Naive thymus-derived CD8-positive, alpha-beta T cell (primary cell): ENCODE measurements around the gene ADAMTS14. TPM values are rescaled to one million over a fixed set of nuclear protein-coding genes. Genes with fewer than 3 reads are reported as not detected.
"Not testable (repeated sequence)": the region's sequence is repeated elsewhere in the genome, so short reads cannot be mapped to it uniquely, and the experiment has no call there.

Experiments used
- ATAC-seq, 2 donors: fragments of 150-1000 bp; cut with Tn5 transposase in 1 of 2; sonication (Bioruptor Pico), chemical (Tn5 transposase) in 1 of 2; 1 replicate in 1 of 2; 2 replicates in 1 of 2; pipeline ENCODE4 v1.10.0; 2021; ENCODE audit warnings: mild to moderate bottlenecking in 2 of 2, moderate library complexity in 2 of 2
- POLR2A ChIA-PET: fragments of 350-600 bp; sonication (Branson Sonifier 250); formaldehyde crosslinking; loops from one replicate; lab custom pipeline; 2021; ENCODE audit warnings: antibody characterized with exemption; lab: Charles Lee
- DNase-seq, 10 donors: peaks; one replicate each; pipeline versions ENCODE4 v3.0.0 to v3.0.0-alpha.2; 2020 to 2022
- H3K27ac Mint-ChIP-seq, 10 donors: one replicate each; pipeline ENCODE4 v1.8.0; 2020 to 2022; ENCODE audit warnings: mild to moderate bottlenecking in 10 of 10, mixed read lengths in 10 of 10, moderate library complexity in 4 of 10, inconsistent platforms in 1 of 10
- H3K27me3 Mint-ChIP-seq, 5 donors: one replicate each; pipeline ENCODE4 v1.8.0; 2021 to 2022; ENCODE audit warnings: mixed read lengths in 5 of 5
- H3K36me3 Mint-ChIP-seq, 3 donors: one replicate each; pipeline ENCODE4 v1.8.0; 2020 to 2022; ENCODE audit warnings: mixed read lengths in 3 of 3, mild to moderate bottlenecking in 2 of 3, inconsistent platforms in 1 of 3
- H3K4me1 Mint-ChIP-seq, 4 donors: one replicate each; pipeline ENCODE4 v1.8.0; 2021 to 2022; ENCODE audit warnings: mixed read lengths in 4 of 4
- H3K4me3 Mint-ChIP-seq, 10 donors: one replicate each; pipeline ENCODE4 v1.8.0; 2020 to 2022; ENCODE audit warnings: mild to moderate bottlenecking in 10 of 10, mixed read lengths in 10 of 10, moderate library complexity in 6 of 10, inconsistent platforms in 1 of 10
- H3K9me3 Mint-ChIP-seq, 9 donors: one replicate each; pipeline ENCODE4 v1.8.0; 2020 to 2022; ENCODE audit warnings: mixed read lengths in 9 of 9, mild to moderate bottlenecking in 3 of 9, inconsistent platforms in 1 of 9, moderate library complexity in 1 of 9
- polyA plus RNA-seq, 3 donors: library from polyadenylated mRNA; unstranded; fragments of 300-500 nt; fragmentation: Illumina TruSeq; gene quantifications; one replicate each; pipeline ENCODE4 v1.2.3, GENCODE V29; 2021
- total RNA-seq, 8 experiments: library from RNA in 2 of 8; stranded (reverse) in 2 of 8; gene quantifications; one replicate each; pipeline ENCODE4 v1.2.3 and lab custom pipeline; 2021 to 2026

ADAMTS14 gene
- total and polyA plus RNA-seq, 5 experiments from 2014 or later: not detected

DNA sequence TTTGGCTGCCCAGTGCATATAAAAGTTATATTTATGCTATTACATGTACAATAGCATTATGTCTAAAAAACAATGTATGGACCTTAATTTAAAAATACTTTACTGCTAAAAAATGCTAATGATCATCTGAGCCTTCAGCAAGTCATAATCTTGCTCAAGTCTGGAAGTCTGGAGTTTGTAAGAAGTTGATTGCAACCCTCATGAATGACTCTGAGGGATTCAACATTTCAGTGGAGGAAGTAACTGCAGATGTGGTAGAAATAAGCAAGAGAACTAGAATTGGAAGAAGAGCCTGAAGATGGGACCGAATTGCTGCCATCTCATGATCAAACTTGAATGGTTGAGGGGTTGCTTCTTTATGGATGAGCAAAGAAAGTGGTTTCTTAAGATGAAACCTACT lies 13.0 kb upstream of the ADAMTS14 start:
- DNase-seq: no peak
- no peak overlapping the region for H3K27ac Mint-ChIP-seq
- no peaks in the 10 kb centered on the region for H3K36me3 Mint-ChIP-seq
- POLR2A ChIA-PET: no interaction called here
- no peak for ATAC-seq
- H3K27me3 Mint-ChIP-seq: peaks cover 0 to 10% (median 3%) of the 10 kb centered on the region in 5 donors
- peaks cover 3 to 11% (median 8%) of the 10 kb centered on the region in 4 donors for H3K4me1 Mint-ChIP-seq
- no peak overlapping the region for H3K4me3 Mint-ChIP-seq
- peaks cover 0 to 12% (median 5%) of the 10 kb centered on the region in 9 donors for H3K9me3 Mint-ChIP-seq

- peaks cover 0 to 10% (median 3%) of the 10 kb centered on the region in 5 donors for H3K27me3 Mint-ChIP-seq
- no peaks in the 10 kb centered on the region for H3K36me3 Mint-ChIP-seq
- DNase-seq (no peak), ATAC-seq (no peak)
- no peak overlapping the region for H3K27ac Mint-ChIP-seq
- no peak overlapping the region for H3K4me3 Mint-ChIP-seq
- H3K4me1 Mint-ChIP-seq: peaks cover 3 to 11% (median 9%) of the 10 kb centered on the region in 4 donors
- POLR2A ChIA-PET: no interaction called here
- H3K9me3 Mint-ChIP-seq: peaks cover 0 to 12% (median 5%) of the 10 kb centered on the region in 9 donors
These were observed 11.6 kb upstream of the ADAMTS14 start for GRCh38 chr10:70660722-70661121.

DNA sequence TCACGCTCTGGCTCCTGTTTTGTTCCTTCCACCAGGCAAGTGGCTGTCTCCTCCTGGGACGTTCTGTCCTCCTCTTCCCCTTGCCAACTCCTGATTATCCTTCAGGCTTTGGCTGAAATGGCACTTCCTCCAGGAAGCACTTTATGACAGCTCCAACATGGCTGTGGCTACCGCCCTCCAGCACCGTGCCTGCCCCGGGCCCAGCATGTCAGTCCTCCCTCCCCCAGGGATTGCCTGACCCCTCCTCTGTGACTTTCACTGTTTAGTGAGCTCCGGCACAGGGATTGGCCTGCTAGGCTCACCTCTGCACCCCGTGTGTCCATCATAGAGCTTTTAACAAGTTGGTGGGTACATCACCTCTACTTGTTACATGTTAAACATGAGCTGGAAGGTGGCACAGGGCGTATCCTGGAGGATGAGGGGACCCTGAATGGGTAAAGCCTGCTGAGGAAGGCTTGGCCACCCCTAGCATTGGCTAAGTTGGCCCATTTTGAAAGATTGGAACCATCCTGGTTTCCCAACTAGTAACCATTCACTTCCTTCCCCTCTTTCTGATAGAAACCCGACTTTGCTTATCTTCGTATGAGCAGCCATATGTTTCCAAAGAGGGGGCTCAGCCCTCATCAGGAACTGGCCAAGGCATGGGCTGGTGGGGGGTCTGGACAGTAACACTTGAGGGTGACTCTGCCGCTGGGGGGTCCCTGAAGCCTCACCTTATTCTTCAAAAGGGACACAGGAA lies 10.5 kb upstream of the ADAMTS14 start:
- Mint-ChIP-seq H3K9me3 (peaks cover 0 to 12% (median 5%) of the 10 kb centered on the region in 9 donors), H3K4me1 (peaks cover 0 to 3% (median 2%) of the 10 kb centered on the region in 4 donors), H3K4me3 (no peak overlapping the region), H3K27ac (peak overlapping the region in 2 of 10 donors; percentile 8 to 22), H3K27me3 (peaks cover 0 to 10% (median 3%) of the 10 kb centered on the region in 5 donors), H3K36me3 (no peaks in the 10 kb centered on the region)
- POLR2A ChIA-PET: no interaction called here
- ATAC-seq (no peak), DNase-seq (no peak)

GRCh38 chr10:70662362-70663220 lies 9.7 kb upstream of the ADAMTS14 start:
- Mint-ChIP-seq H3K9me3 (peaks cover 0 to 12% (median 5%) of the 10 kb centered on the region in 9 donors), H3K4me1 (peaks cover 0 to 4% (median 0%) of the 10 kb centered on the region in 4 donors), H3K36me3 (no peaks in the 10 kb centered on the region), H3K27me3 (peaks cover 0 to 10% (median 3%) of the 10 kb centered on the region in 5 donors), H3K4me3 (no peak overlapping the region), H3K27ac (peak overlapping the region in 3 of 10 donors; percentile 8 to 60 (median 22))
- POLR2A ChIA-PET: no interaction called here
- DNase-seq (no peak), ATAC-seq (no peak)

DNA sequence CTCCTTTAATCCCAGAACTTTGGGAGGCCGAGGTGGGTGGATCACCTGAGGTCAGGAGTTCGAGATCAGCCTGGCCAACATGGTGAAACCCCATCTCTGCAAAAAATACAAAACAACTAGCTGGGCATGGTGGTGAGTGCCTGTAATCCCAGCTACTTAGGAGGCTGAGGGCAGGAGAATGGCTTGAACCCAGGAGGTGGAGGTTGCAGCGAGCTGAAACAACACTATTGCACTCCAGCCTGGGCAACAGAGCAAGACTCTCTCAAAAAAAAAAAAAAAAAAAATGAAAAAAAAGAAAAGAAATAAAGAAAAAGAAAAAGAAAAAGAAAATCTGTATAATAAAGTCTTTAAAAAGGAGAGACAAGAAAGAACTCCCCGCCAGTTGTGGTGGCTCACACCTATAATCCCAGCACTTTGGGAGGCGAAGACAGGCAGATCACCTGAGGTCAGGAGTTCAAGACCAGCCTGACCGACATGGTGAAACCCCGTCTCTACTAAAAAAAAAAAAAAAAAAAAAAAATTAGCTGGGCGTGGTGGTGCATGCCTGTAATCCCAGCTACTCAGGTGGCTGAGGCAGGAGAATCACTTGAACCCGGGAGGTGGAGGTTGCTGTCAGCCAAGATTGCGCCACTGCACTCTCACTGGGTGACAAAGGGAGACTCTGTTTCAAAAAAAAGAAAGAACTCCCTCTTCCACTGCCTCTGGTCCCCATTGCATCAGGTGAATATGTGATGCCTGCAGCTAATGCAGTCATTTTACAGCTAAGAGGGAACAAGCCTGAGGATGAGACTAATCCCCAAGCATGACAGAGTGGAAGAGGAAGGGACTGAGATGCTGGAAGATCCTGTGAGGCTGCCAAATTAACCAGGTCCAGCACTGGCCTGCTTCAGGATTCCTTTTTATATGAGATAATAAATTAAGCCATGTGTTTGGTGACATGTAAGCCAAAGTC lies 8.6 kb upstream of the ADAMTS14 start:
- H3K27me3 Mint-ChIP-seq, DNase-seq, POLR2A ChIA-PET, H3K36me3 Mint-ChIP-seq, H3K4me3 Mint-ChIP-seq, H3K27ac Mint-ChIP-seq, ATAC-seq, H3K4me1 Mint-ChIP-seq: not testable (repeated sequence)
- peaks cover 0 to 14% (median 5%) of the 10 kb centered on the region in 9 donors for H3K9me3 Mint-ChIP-seq

GRCh38 chr10:70664702-70665195 lies 7.6 kb upstream of the ADAMTS14 start:
- Mint-ChIP-seq H3K4me3 (no peak overlapping the region), H3K9me3 (peaks cover 0 to 17% (median 3%) of the 10 kb centered on the region in 9 donors), H3K36me3 (peaks cover 0 to 4% (median 0%) of the 10 kb centered on the region in 3 donors), H3K4me1 (peaks cover 0 to 4% (median 0%) of the 10 kb centered on the region in 4 donors), H3K27me3 (peaks cover 0 to 10% (median 3%) of the 10 kb centered on the region in 5 donors), H3K27ac (peak overlapping the region in 1 of 10 donors; percentile 23)
- ATAC-seq: no peak
- no peak for DNase-seq
- POLR2A ChIA-PET: no interaction called here

GRCh38 chr10:70666960-70667798 lies 5.1 kb upstream of the ADAMTS14 start:
- H3K4me1 Mint-ChIP-seq: peaks cover 0 to 10% (median 3%) of the 10 kb centered on the region in 4 donors
- no peak overlapping the region for H3K27ac Mint-ChIP-seq
- H3K36me3 Mint-ChIP-seq: peaks cover 0 to 4% (median 0%) of the 10 kb centered on the region in 3 donors
- POLR2A ChIA-PET: no interaction called here
- no peak for DNase-seq
- ATAC-seq: no peak
- peaks cover 4 to 24% (median 12%) of the 10 kb centered on the region in 5 donors for H3K27me3 Mint-ChIP-seq
- peaks cover 0 to 20% (median 3%) of the 10 kb centered on the region in 9 donors for H3K9me3 Mint-ChIP-seq
- no peak overlapping the region for H3K4me3 Mint-ChIP-seq

- ATAC-seq, H3K27ac Mint-ChIP-seq, POLR2A ChIA-PET, DNase-seq, H3K4me3 Mint-ChIP-seq, H3K36me3 Mint-ChIP-seq: not testable (repeated sequence)
- Mint-ChIP-seq H3K4me1 (peaks cover 0 to 10% (median 4%) of the 10 kb centered on the region in 4 donors), H3K27me3 (peaks cover 5 to 28% (median 12%) of the 10 kb centered on the region in 5 donors), H3K9me3 (peaks cover 0 to 20% (median 3%) of the 10 kb centered on the region in 9 donors)
These were observed 4.5 kb upstream of the ADAMTS14 start for GRCh38 chr10:70667818-70668217.

- Mint-ChIP-seq H3K4me1 (peaks cover 5 to 17% (median 10%) of the 10 kb centered on the region in 4 donors), H3K27ac (no peak overlapping the region), H3K27me3 (peaks cover 12 to 34% (median 17%) of the 10 kb centered on the region in 5 donors), H3K9me3 (peaks cover 0 to 20% (median 3%) of the 10 kb centered on the region in 9 donors), H3K4me3 (no peak overlapping the region), H3K36me3 (peaks cover 0 to 4% (median 0%) of the 10 kb centered on the region in 3 donors)
- no peak for DNase-seq
- no peak for ATAC-seq
- POLR2A ChIA-PET: no interaction called here
These were observed 3.8 kb upstream of the ADAMTS14 start for GRCh38 chr10:70668454-70668970.

DNA sequence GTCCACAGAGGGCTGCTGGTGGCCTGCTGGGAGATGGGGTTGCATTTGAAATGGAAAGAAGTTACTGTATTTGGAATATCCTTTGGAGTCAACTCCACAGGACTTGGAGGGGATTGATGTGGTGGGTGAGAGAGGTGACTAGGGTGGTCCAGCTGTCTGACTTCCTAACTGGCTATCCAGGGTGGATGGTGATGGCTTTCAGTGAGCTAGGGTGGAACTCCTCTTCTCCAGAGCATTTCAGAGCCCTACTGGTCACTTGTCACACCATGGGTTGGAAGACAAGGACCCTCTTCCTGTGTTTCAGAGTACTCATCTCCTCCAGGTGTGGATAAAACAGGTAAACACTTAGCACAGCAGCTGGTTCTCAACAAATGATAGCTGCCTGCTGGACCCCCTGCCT lies 3.3 kb upstream of the ADAMTS14 start:
- no peak overlapping the region for H3K4me3 Mint-ChIP-seq
- no peak for DNase-seq
- H3K4me1 Mint-ChIP-seq: peaks cover 5 to 17% (median 10%) of the 10 kb centered on the region in 4 donors
- no peak for ATAC-seq
- H3K9me3 Mint-ChIP-seq: peaks cover 0 to 20% (median 3%) of the 10 kb centered on the region in 9 donors
- POLR2A ChIA-PET: no interaction called here
- no peak overlapping the region for H3K27ac Mint-ChIP-seq
- peaks cover 16 to 39% (median 20%) of the 10 kb centered on the region in 5 donors for H3K27me3 Mint-ChIP-seq
- peaks cover 0 to 4% (median 0%) of the 10 kb centered on the region in 3 donors for H3K36me3 Mint-ChIP-seq
